Measurements from ENCODE around the gene THUMPD3. TPM values are rescaled to one million over a fixed set of nuclear protein-coding genes. Genes with fewer than 3 reads are reported as not detected.
A peak's percentile ranks its signal among the peaks of the same experiment; 100 is the strongest.

Gene THUMPD3
- total RNA-seq, 1 experiment from 2014 or later: 31.3 TPM

- no peaks in the 10 kb centered on the region for H3K9me3 ChIP-seq
- peaks cover 84% of the 10 kb centered on the region for H3K36me3 ChIP-seq
- DNase-seq: no peak
Observed at GRCh38 chr3:9388142-9388541, 25.3 kb downstream of the THUMPD3 start.

GRCh38 chr3:9388562-9389272 is 25.9 kb downstream of the THUMPD3 start:
- Histone ChIP-seq H3K4me3 (no peak overlapping the region), H3K36me3 (peaks cover 88% of the 10 kb centered on the region), H3K27me3 (no peaks in the 10 kb centered on the region), H3K9me3 (no peaks in the 10 kb centered on the region)
- DNase-seq: no peak

More at GRCh38 chr3:9388142-9388541, 25.3 kb downstream of the THUMPD3 start:
- H3K4me3 ChIP-seq: no peak overlapping the region
- H3K27me3 ChIP-seq: no peaks in the 10 kb centered on the region

GRCh38 chr3:9390265-9390888 is 27.5 kb downstream of the THUMPD3 start:
- H3K4me3 ChIP-seq: no peak overlapping the region
- peaks cover 87% of the 10 kb centered on the region for H3K36me3 ChIP-seq
- no peak for DNase-seq
- no peaks in the 10 kb centered on the region for H3K9me3 ChIP-seq
- no peaks in the 10 kb centered on the region for H3K27me3 ChIP-seq

- no peaks in the 10 kb centered on the region for H3K27me3 ChIP-seq
- DNase-seq: no peak
- peaks cover 78% of the 10 kb centered on the region for H3K36me3 ChIP-seq
- H3K9me3 ChIP-seq: no peaks in the 10 kb centered on the region
- no peak overlapping the region for H3K4me3 ChIP-seq
Observed at GRCh38 chr3:9392041-9392440, 29.2 kb downstream of the THUMPD3 start.

GRCh38 chr3:9395570-9396300 is 32.9 kb downstream of the THUMPD3 start:
- H3K36me3 ChIP-seq: peaks cover 52% of the 10 kb centered on the region
- no peaks in the 10 kb centered on the region for H3K27me3 ChIP-seq
- no peaks in the 10 kb centered on the region for H3K9me3 ChIP-seq
- DNase-seq: no peak
- H3K4me3 ChIP-seq: peak overlapping the region; percentile 68

GRCh38 chr3:9396301-9396631 is 33.4 kb downstream of the THUMPD3 start:
- DNase-seq: peak; percentile 93
- no peaks in the 10 kb centered on the region for H3K27me3 ChIP-seq
- H3K36me3 ChIP-seq: peaks cover 49% of the 10 kb centered on the region
- no peaks in the 10 kb centered on the region for H3K9me3 ChIP-seq
- peak overlapping the region; percentile 68 for H3K4me3 ChIP-seq

- peaks cover 44% of the 10 kb centered on the region for H3K36me3 ChIP-seq
- no peaks in the 10 kb centered on the region for H3K27me3 ChIP-seq
- peak; percentile 98 for DNase-seq
- H3K9me3 ChIP-seq: no peaks in the 10 kb centered on the region
- H3K4me3 ChIP-seq: peak overlapping the region; percentile 68
Observed at GRCh38 chr3:9396632-9397331, 33.9 kb downstream of the THUMPD3 start.

- peak within 1 kb of the TSS; percentile 85 for H3K4me3 ChIP-seq
- peak; percentile 94 for DNase-seq
- H3K36me3 ChIP-seq: peaks cover 37% of the 10 kb centered on the region
- H3K9me3 ChIP-seq: no peaks in the 10 kb centered on the region
- no peaks in the 10 kb centered on the region for H3K27me3 ChIP-seq
Observed at GRCh38 chr3:9397332-9397905, 34.6 kb downstream of the THUMPD3 start, which contains the start of gene SETD5. Gene SETD5, plus strand, starts transcription at chr3:9397615. Its CDS starts 31,324 bp downstream, at chr3:9428939.

- Histone ChIP-seq H3K36me3 (peaks cover 30% of the 10 kb centered on the region), H3K27me3 (no peaks in the 10 kb centered on the region), H3K4me3 (peak overlapping the region; percentile 85), H3K9me3 (no peaks in the 10 kb centered on the region)
- DNase-seq: peak; percentile 43
Observed at GRCh38 chr3:9397906-9398699, 35.2 kb downstream of the THUMPD3 start.

GRCh38 chr3:9398700-9399336 is 36.0 kb downstream of the THUMPD3 start:
- DNase-seq: no peak
- no peaks in the 10 kb centered on the region for H3K9me3 ChIP-seq
- peak overlapping the region; percentile 85 for H3K4me3 ChIP-seq
- H3K27me3 ChIP-seq: no peaks in the 10 kb centered on the region
- H3K36me3 ChIP-seq: peaks cover 24% of the 10 kb centered on the region

GRCh38 chr3:9399337-9399703 is 36.5 kb downstream of the THUMPD3 start:
- Histone ChIP-seq H3K4me3 (peak overlapping the region; percentile 85), H3K36me3 (peaks cover 19% of the 10 kb centered on the region), H3K27me3 (no peaks in the 10 kb centered on the region), H3K9me3 (no peaks in the 10 kb centered on the region)
- DNase-seq: no peak

GRCh38 chr3:9399746-9400145 is 36.9 kb downstream of the THUMPD3 start:
- Histone ChIP-seq H3K4me3 (peak overlapping the region; percentile 85), H3K9me3 (no peaks in the 10 kb centered on the region), H3K27me3 (no peaks in the 10 kb centered on the region), H3K36me3 (peaks cover 15% of the 10 kb centered on the region)
- DNase-seq: peak; percentile 82

- peak overlapping the region; percentile 85 for H3K4me3 ChIP-seq
- H3K9me3 ChIP-seq: no peaks in the 10 kb centered on the region
- no peaks in the 10 kb centered on the region for H3K27me3 ChIP-seq
- peaks cover 11% of the 10 kb centered on the region for H3K36me3 ChIP-seq
- no peak for DNase-seq
Observed at GRCh38 chr3:9400616-9401015, 37.8 kb downstream of the THUMPD3 start.

GRCh38 chr3:9401986-9402385 is 39.1 kb downstream of the THUMPD3 start:
- DNase-seq: no peak
- Histone ChIP-seq H3K4me3 (peak overlapping the region; percentile 5; the same call in 1 of the 2 replicates), H3K36me3 (peaks cover 11% of the 10 kb centered on the region), H3K9me3 (no peaks in the 10 kb centered on the region), H3K27me3 (no peaks in the 10 kb centered on the region)

- H3K4me3 ChIP-seq: no peak overlapping the region
- no peak for DNase-seq
- no peaks in the 10 kb centered on the region for H3K27me3 ChIP-seq
- H3K36me3 ChIP-seq: peaks cover 11% of the 10 kb centered on the region
- no peaks in the 10 kb centered on the region for H3K9me3 ChIP-seq
Observed at GRCh38 chr3:9402410-9403228, 39.8 kb downstream of the THUMPD3 start.
